Measurements from ENCODE around the gene XPR1.
"Not testable (repeated sequence)": the region's sequence is repeated elsewhere in the genome, so short reads cannot be mapped to it uniquely, and the experiment has no call there.

Gene XPR1

GRCh38 chr1:180644526-180645192, 12.8 kb downstream of the XPR1 start:
- DNase-seq (ENCODE audit: low spot score in 2 of 2) (no peak), ATAC-seq (ENCODE audit: low read depth) (no peak)
- Mint-ChIP-seq H3K27me3 (no peaks in the 10 kb centered on the region), H3K27ac (no peak overlapping the region), H3K36me3 (peaks cover 17% of the 10 kb centered on the region), H3K4me1 (peaks cover 21% of the 10 kb centered on the region), H3K4me3 (no peak overlapping the region), H3K9me3 (no peaks in the 10 kb centered on the region)

GRCh38 chr1:180645261-180645660, 13.4 kb downstream of the XPR1 start:
- not testable (repeated sequence) for H3K9me3 Mint-ChIP-seq; DNase-seq (ENCODE audit: low spot score in 2 of 2); ATAC-seq (ENCODE audit: low read depth); H3K27ac Mint-ChIP-seq; H3K4me3 Mint-ChIP-seq; H3K27me3 Mint-ChIP-seq
- Mint-ChIP-seq H3K36me3 (peaks cover 17% of the 10 kb centered on the region), H3K4me1 (peaks cover 23% of the 10 kb centered on the region)

- Mint-ChIP-seq H3K4me3 (no peak overlapping the region), H3K27ac (no peak overlapping the region), H3K36me3 (peaks cover 15% of the 10 kb centered on the region), H3K9me3 (no peaks in the 10 kb centered on the region), H3K4me1 (peaks cover 20% of the 10 kb centered on the region), H3K27me3 (no peaks in the 10 kb centered on the region)
- DNase-seq (ENCODE audit: low spot score in 2 of 2) = no peak
- no peak for ATAC-seq (ENCODE audit: low read depth)
Observed at GRCh38 chr1:180646093-180646492, 14.3 kb downstream of the XPR1 start.

GRCh38 chr1:180646547-180646946, 14.7 kb downstream of the XPR1 start:
- no peaks in the 10 kb centered on the region for H3K27me3 Mint-ChIP-seq
- no peak for DNase-seq (ENCODE audit: low spot score in 2 of 2)
- ATAC-seq (ENCODE audit: low read depth) = no peak
- peaks cover 20% of the 10 kb centered on the region for H3K4me1 Mint-ChIP-seq
- peaks cover 15% of the 10 kb centered on the region for H3K36me3 Mint-ChIP-seq
- H3K27ac Mint-ChIP-seq = no peak overlapping the region
- no peaks in the 10 kb centered on the region for H3K9me3 Mint-ChIP-seq
- H3K4me3 Mint-ChIP-seq = no peak overlapping the region

- DNase-seq (ENCODE audit: low spot score in 2 of 2) = no peak
- ATAC-seq (ENCODE audit: low read depth) = no peak
- no peak overlapping the region for H3K4me3 Mint-ChIP-seq
- no peaks in the 10 kb centered on the region for H3K27me3 Mint-ChIP-seq
- H3K27ac Mint-ChIP-seq = no peak overlapping the region
- H3K4me1 Mint-ChIP-seq = peaks cover 9% of the 10 kb centered on the region
- peaks cover 14% of the 10 kb centered on the region for H3K9me3 Mint-ChIP-seq
- H3K36me3 Mint-ChIP-seq = peaks cover 19% of the 10 kb centered on the region
Observed at GRCh38 chr1:180652792-180653191, 21.0 kb downstream of the XPR1 start.

GRCh38 chr1:180662709-180663108, 30.9 kb downstream of the XPR1 start:
- peaks cover 26% of the 10 kb centered on the region for H3K9me3 Mint-ChIP-seq

GRCh38 chr1:180670681-180671080, 38.9 kb downstream of the XPR1 start:
- peaks cover 38% of the 10 kb centered on the region for H3K36me3 Mint-ChIP-seq
- H3K4me1 Mint-ChIP-seq = no peaks in the 10 kb centered on the region
- no peak overlapping the region for H3K27ac Mint-ChIP-seq
- no peaks in the 10 kb centered on the region for H3K27me3 Mint-ChIP-seq
- ATAC-seq (ENCODE audit: low read depth) (no peak), DNase-seq (ENCODE audit: low spot score in 2 of 2) (no peak)
- peaks cover 18% of the 10 kb centered on the region for H3K9me3 Mint-ChIP-seq
- H3K4me3 Mint-ChIP-seq = no peak overlapping the region

More at GRCh38 chr1:180662709-180663108, 30.9 kb downstream of the XPR1 start:
- Mint-ChIP-seq H3K27me3 (no peaks in the 10 kb centered on the region), H3K4me1 (peaks cover 4% of the 10 kb centered on the region), H3K4me3 (no peak overlapping the region), H3K36me3 (peaks cover 69% of the 10 kb centered on the region), H3K27ac (no peak overlapping the region)
- ATAC-seq (ENCODE audit: low read depth) = no peak
- no peak for DNase-seq (ENCODE audit: low spot score in 2 of 2)

- H3K36me3 Mint-ChIP-seq = peaks cover 28% of the 10 kb centered on the region
- no peaks in the 10 kb centered on the region for H3K4me1 Mint-ChIP-seq
- no peaks in the 10 kb centered on the region for H3K27me3 Mint-ChIP-seq
- no peak overlapping the region for H3K4me3 Mint-ChIP-seq
- peaks cover 13% of the 10 kb centered on the region for H3K9me3 Mint-ChIP-seq
- no peak overlapping the region for H3K27ac Mint-ChIP-seq
- ATAC-seq (ENCODE audit: low read depth) = no peak
- DNase-seq (ENCODE audit: low spot score in 2 of 2) = no peak
Observed at GRCh38 chr1:180672105-180672504, 40.3 kb downstream of the XPR1 start.

- H3K9me3 Mint-ChIP-seq = peaks cover 13% of the 10 kb centered on the region
- no peak overlapping the region for H3K4me3 Mint-ChIP-seq
- ATAC-seq (ENCODE audit: low read depth) (no peak), DNase-seq (ENCODE audit: low spot score in 2 of 2) (no peak)
- peaks cover 24% of the 10 kb centered on the region for H3K36me3 Mint-ChIP-seq
- no peak overlapping the region for H3K27ac Mint-ChIP-seq
- H3K27me3 Mint-ChIP-seq = no peaks in the 10 kb centered on the region
- H3K4me1 Mint-ChIP-seq = no peaks in the 10 kb centered on the region
Observed at GRCh38 chr1:180672505-180672904, 40.7 kb downstream of the XPR1 start.

- no peaks in the 10 kb centered on the region for H3K4me1 Mint-ChIP-seq
- no peak overlapping the region for H3K4me3 Mint-ChIP-seq
- peaks cover 13% of the 10 kb centered on the region for H3K36me3 Mint-ChIP-seq
- no peak overlapping the region for H3K27ac Mint-ChIP-seq
- ATAC-seq (ENCODE audit: low read depth) (no peak), DNase-seq (ENCODE audit: low spot score in 2 of 2) (no peak)
- no peaks in the 10 kb centered on the region for H3K27me3 Mint-ChIP-seq
- peaks cover 9% of the 10 kb centered on the region for H3K9me3 Mint-ChIP-seq
Observed at GRCh38 chr1:180674603-180675530, 43.0 kb downstream of the XPR1 start.

- DNase-seq (ENCODE audit: low spot score in 2 of 2) = no peak
Observed at GRCh38 chr1:180675586-180675985, 43.8 kb downstream of the XPR1 start.

GRCh38 chr1:180680558-180681144, 48.8 kb downstream of the XPR1 start:
- ATAC-seq (ENCODE audit: low read depth) (no peak), DNase-seq (ENCODE audit: low spot score in 2 of 2) (no peak)
- Mint-ChIP-seq H3K27me3 (no peaks in the 10 kb centered on the region), H3K4me3 (no peak overlapping the region), H3K36me3 (peaks cover 13% of the 10 kb centered on the region), H3K9me3 (peaks cover 6% of the 10 kb centered on the region), H3K27ac (no peak overlapping the region), H3K4me1 (no peaks in the 10 kb centered on the region)

More at GRCh38 chr1:180675586-180675985, 43.8 kb downstream of the XPR1 start:
- Mint-ChIP-seq H3K36me3 (peaks cover 9% of the 10 kb centered on the region), H3K9me3 (peaks cover 9% of the 10 kb centered on the region), H3K4me3 (no peak overlapping the region), H3K27me3 (no peaks in the 10 kb centered on the region), H3K4me1 (no peaks in the 10 kb centered on the region), H3K27ac (no peak overlapping the region)
- ATAC-seq (ENCODE audit: low read depth) = no peak

GRCh38 chr1:180683117-180683516, 51.3 kb downstream of the XPR1 start:
- ATAC-seq (ENCODE audit: low read depth); H3K27me3 Mint-ChIP-seq; DNase-seq (ENCODE audit: low spot score in 2 of 2); H3K27ac Mint-ChIP-seq; H3K9me3 Mint-ChIP-seq; H3K4me1 Mint-ChIP-seq; H3K4me3 Mint-ChIP-seq: not testable (repeated sequence)
- peaks cover 20% of the 10 kb centered on the region for H3K36me3 Mint-ChIP-seq

- Mint-ChIP-seq H3K4me1 (peaks cover 6% of the 10 kb centered on the region), H3K27ac (no peak overlapping the region), H3K9me3 (peaks cover 11% of the 10 kb centered on the region), H3K36me3 (peaks cover 28% of the 10 kb centered on the region), H3K4me3 (no peak overlapping the region), H3K27me3 (no peaks in the 10 kb centered on the region)
- ATAC-seq (ENCODE audit: low read depth) = no peak
- DNase-seq (ENCODE audit: low spot score in 2 of 2) = no peak
Observed at GRCh38 chr1:180691322-180691913, 59.6 kb downstream of the XPR1 start.

All from memory B cell (primary cell).